IPS DF 19.7 (cell line): ENCODE measurements around the gene TRA2B.

ENCODE experiments used
- DNase-seq: peaks from one replicate; pipeline ENCODE4 v3.0.0-alpha.2; 2013; ENCODE audit warnings: low read depth, low spot score

TRA2B gene

DNA sequence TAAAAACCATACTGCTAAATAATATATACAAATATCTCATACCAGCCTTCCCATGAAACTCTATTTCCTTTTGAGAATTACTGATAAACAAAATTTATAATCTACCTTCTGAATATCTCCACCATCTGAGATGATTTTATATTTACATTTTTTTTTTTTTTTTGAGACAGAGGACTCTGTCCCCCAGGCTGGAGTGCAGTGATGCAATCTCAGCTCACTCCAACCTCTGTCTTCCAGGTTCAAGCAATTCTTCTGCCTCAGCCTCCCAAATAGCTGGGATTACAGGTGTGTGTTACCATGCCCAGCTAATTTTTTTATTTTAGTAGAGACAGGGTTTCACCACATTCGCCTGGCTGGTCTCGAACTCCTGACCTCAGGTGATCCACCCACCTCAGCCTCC is 70.2 kb downstream of the TRA2B start:
- DNase-seq, result no peak

DNA sequence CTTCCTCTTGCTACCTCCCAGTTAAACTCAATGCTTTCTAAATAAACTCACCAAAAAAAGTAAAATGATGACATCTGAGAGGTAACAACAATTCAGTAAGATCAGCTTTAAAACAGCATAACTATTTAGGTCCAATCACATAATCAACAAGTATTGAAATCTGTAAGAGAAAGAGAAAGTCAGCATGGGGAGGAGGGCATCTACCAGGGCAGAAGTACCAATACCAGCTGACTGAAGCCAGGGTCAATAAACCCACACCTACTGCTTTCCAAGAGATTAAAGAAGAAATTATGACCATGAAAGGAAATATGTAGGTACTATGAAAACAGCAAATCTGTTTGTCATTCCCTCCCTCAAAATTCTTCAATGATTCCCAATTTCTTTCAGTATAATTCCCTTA is 70.8 kb downstream of the TRA2B start:
- no peak for DNase-seq

DNA sequence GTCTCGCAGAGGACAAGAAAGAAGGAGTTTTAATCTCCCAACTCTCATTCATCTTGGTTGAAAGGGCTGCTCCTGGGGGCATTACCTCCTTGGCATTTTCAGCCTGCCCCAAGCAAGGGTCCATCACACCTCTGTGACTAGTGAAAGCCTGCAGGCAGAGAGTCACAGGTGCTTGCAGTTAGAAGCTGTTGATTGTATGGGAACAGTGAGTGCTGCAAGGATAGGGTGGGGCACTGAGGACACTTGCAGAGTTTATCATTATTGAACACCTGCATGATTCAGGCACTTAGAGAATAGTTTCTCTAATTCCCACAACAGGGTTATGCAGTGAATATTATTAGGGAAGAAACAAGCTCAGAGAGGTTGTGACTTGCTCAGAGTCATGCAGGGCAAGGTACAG is 71.3 kb downstream of the TRA2B start:
- no peak for DNase-seq
